Kidney tubule cell (primary cell): ENCODE measurements around the gene ZC2HC1C.

Source experiments
- DNase-seq: peaks from one replicate; pipeline ENCODE4 v3.0.0-alpha.2; 2018; ENCODE audit warnings: low spot score

Gene ZC2HC1C

GRCh38 chr14:75069121-75069810 lies at the start of gene ZC2HC1C:
Gene ZC2HC1C, plus strand, starts transcription at chr14:75069641. Its CDS starts 933 bp downstream, at chr14:75070574.
- peak; percentile 96 for DNase-seq

DNA sequence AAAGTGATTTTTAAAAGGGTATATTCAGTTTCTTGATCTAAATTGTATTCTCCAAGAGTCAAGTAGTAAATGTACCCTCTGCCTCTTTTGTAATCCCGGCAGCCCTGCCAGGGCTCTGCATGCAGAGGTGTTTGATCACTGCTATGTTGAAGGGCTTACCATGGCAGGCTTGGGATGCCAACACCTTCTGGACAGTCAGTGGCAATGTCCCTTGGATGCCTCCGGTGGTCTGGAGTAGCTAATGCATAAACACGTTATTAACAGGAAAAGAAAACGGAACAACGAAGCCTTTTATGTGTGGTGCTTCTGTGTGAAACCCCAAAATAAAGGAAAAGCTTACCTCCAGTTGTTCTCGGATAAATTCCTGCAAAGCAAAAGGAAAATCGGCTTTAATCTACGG lies 46.8 kb upstream of the ZC2HC1C start:
- peak; percentile 15 for DNase-seq

GRCh38 chr14:75023108-75023507 lies 46.3 kb upstream of the ZC2HC1C start:
- no peak for DNase-seq

- DNase-seq: peak; percentile 31
Observed at GRCh38 chr14:75025082-75025481, 44.4 kb upstream of the ZC2HC1C start.

GRCh38 chr14:75025876-75026275 lies 43.6 kb upstream of the ZC2HC1C start:
- no peak for DNase-seq

GRCh38 chr14:75030147-75030546 lies 39.3 kb upstream of the ZC2HC1C start:
- no peak for DNase-seq

DNA sequence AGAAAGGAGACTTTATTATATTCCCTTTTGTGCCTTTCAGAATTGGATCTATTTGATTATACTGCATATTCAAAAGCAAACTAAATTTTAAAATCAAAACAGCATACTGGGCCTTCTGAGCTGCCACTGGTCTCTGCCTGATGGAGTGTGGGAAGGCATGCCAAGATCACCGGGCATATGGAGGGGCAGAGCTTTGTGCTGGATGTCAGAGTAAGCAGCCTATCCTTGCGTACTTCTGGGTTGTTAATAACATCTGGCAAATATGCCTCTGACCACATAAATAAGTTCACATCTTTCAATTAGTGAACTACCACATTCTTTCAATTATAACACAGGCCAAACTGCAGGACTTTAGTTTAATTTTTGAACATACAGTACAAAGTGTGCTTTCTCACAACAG lies 36.5 kb upstream of the ZC2HC1C start:
- no peak for DNase-seq

- DNase-seq: no peak
Observed at GRCh38 chr14:75040507-75040906, 28.9 kb upstream of the ZC2HC1C start.

GRCh38 chr14:75040959-75041358 lies 28.5 kb upstream of the ZC2HC1C start:
- no peak for DNase-seq

GRCh38 chr14:75041613-75042012 lies 27.8 kb upstream of the ZC2HC1C start:
- DNase-seq: peak; percentile 84

GRCh38 chr14:75042035-75042434 lies 27.4 kb upstream of the ZC2HC1C start:
- peak; percentile 66 for DNase-seq

DNA sequence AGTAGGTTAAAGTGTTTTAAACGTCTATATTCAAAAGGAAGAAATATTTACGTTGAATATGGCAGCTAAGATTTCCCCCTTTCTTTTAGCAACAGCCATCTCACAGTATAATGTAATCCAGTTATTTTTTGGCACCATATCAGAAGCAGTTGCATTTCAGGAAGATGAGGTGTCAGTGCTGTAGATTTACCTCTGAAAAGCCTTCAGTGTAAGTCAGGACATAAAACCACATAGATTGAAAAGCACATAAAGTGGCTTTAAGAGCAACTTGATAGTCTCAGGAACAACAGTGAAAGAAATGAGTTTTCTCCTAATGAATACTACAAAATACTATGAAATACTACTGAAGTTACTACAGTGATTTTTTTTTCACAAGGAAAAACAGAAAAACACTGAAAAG lies 25.1 kb upstream of the ZC2HC1C start:
- peak; percentile 59 for DNase-seq

DNA sequence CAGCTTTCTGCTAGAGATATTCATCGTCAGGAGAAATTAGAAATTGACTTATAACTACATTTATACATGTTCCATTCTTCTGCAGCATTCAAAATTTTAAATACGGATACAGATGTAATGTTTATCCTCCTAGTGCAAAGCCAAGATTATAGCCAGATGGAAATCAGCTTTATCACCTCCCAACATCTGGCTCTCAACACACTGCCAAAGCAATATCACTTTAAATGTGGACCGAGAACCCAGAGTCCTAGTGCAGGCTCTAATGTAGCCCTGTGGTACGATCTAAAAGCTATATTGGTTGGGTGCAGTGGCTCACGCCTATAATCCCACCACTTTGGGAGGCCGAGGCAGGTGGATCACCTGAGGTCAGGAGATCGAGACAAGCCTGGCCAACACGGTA lies 24.7 kb upstream of the ZC2HC1C start:
- DNase-seq: no peak

- no peak for DNase-seq
Observed at GRCh38 chr14:75046275-75046674, 23.2 kb upstream of the ZC2HC1C start.

DNA sequence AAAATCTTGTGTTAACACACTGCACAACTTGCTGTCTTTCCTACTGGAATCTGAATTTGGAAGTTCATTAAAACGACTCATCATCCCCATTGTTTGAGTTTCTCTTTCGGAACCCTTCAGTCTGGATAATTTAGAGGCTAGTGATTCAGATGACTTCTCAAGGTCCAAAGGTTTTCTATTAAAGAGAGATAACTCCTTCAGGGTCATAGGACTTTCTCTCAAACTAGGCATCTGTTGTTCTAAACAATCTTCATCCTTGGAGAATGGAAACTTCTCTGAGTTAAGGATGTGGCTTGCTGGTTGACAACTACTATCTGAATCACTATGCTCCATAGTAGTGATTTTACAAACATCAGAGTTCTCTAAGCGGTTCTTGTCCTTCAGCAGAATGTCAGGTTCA lies 22.5 kb upstream of the ZC2HC1C start:
- DNase-seq: peak; percentile 69

DNA sequence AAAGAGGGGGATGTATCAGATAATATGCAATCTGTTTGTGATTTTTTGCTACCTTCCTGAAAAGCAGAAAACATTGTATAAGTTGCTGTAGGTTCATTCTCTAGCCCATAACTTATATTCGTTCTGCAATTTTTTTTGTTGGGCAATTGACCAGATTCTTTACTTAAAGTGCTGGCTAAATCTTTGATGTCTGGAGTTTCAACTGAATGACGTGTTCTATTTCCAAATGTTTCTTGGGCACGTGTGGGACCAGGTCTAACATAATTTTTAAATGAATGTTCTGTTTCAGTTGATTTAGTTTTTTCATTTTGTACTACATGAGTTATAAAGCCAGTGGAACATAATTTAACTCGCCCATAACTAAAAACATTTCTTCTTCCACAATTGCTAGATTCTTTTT lies 21.9 kb upstream of the ZC2HC1C start:
- no peak for DNase-seq

- no peak for DNase-seq
Observed at GRCh38 chr14:75048101-75048500, 21.3 kb upstream of the ZC2HC1C start.

DNA sequence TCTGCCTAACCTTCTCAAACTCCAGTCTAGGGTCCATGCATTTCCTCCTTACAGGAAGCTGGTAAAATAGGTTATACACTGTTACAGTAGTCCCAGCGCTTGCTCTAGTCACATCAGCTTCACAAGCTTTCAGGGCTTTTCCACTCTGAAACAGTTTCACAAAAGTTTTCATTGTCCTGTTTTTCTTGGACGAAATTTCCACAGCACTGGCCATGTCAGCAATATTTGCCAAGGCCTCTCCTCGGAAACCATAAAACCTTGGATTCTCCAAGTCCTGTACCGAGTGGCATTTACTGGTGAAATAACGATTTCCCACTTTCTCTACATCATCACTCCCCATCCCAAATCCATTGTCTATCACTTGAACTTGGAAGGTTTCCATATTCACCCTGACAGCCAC lies 20.3 kb upstream of the ZC2HC1C start:
- no peak for DNase-seq

DNA sequence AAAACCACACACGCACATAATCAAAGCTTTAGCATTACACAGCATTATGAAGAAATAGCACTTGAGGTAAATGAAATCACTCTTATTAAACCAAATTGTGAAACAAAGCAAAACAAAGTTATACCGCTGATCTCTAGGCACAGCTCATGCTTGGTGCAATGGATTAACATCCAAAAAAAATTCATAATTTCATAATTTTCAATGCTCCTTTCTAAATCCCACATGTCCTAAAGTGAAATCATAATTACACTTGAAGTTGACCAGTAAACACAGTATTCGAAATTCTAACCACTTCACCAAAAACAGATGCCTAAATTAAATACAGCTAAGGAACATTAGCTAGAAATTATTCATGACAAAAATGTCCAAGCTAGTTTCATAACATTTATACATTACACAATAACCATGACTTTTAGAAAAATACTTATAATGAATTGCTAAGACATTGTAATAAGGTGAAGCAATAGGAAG lies 19.7 kb upstream of the ZC2HC1C start:
- no peak for DNase-seq

- peak; percentile 92 for DNase-seq
Observed at GRCh38 chr14:75050852-75051555, 18.4 kb upstream of the ZC2HC1C start, which contains the start of gene MLH3. Gene MLH3, minus strand, starts transcription at chr14:75051467. Its CDS starts 1,812 bp downstream, at chr14:75049655.

DNA sequence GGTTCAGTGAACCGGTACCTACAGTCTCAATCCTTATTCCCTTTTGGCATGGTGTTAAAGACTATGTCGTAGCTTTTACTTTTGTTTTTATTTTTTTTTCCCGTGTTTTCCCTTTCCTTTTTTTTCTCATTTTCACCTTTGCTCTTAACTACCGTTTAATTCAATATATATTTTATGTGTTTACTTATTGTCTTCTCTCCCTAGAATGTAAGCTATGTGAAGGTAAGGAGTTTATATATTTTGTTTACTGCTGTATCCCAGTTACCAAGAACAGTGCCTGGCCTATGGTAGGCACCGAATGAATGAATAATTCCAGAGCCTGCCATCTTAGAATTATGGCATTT lies 17.9 kb upstream of the ZC2HC1C start:
- DNase-seq: no peak

- DNase-seq: no peak
Observed at GRCh38 chr14:75053396-75054291, 15.8 kb upstream of the ZC2HC1C start.

GRCh38 chr14:75054421-75054820 lies 15.0 kb upstream of the ZC2HC1C start:
- no peak for DNase-seq
